ENCODE measurements around the gene PLP2. TPM values are rescaled to one million over a fixed set of nuclear protein-coding genes. Genes with fewer than 3 reads are reported as not detected.

The PLP2 gene
- polyA plus RNA-seq, 1 experiment, result 225 TPM

- TF ChIP-seq, protein P1, sequence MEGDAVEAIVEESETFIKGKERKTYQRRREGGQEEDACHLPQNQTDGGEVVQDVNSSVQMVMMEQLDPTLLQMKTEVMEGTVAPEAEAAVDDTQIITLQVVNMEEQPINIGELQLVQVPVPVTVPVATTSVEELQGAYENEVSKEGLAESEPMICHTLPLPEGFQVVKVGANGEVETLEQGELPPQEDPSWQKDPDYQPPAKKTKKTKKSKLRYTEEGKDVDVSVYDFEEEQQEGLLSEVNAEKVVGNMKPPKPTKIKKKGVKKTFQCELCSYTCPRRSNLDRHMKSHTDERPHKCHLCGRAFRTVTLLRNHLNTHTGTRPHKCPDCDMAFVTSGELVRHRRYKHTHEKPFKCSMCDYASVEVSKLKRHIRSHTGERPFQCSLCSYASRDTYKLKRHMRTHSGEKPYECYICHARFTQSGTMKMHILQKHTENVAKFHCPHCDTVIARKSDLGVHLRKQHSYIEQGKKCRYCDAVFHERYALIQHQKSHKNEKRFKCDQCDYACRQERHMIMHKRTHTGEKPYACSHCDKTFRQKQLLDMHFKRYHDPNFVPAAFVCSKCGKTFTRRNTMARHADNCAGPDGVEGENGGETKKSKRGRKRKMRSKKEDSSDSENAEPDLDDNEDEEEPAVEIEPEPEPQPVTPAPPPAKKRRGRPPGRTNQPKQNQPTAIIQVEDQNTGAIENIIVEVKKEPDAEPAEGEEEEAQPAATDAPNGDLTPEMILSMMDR (IDR thresholded peaks at IDR 0.05; ENCODE audit: insufficient read depth, low read depth, low read length), result no peak
- POLR2A ChIA-PET, result no interaction called here
- DNase-seq (ENCODE audit: low read depth), result no peak
- CTCF ChIA-PET, result no interaction called here
- Histone ChIP-seq H3K27me3 (ENCODE audit: control insufficient read depth, insufficient read depth, low read length) (no peaks in the 10 kb centered on the region), H3K36me3 (ENCODE audit: control insufficient read depth, insufficient read depth, low read length) (peaks cover 7% of the 10 kb centered on the region), H3K4me3 (ENCODE audit: low read depth, low read length) (no peak overlapping the region)
Observed at GRCh38 chrX:49174723-49175122, 3.0 kb downstream of the PLP2 start.

DNA sequence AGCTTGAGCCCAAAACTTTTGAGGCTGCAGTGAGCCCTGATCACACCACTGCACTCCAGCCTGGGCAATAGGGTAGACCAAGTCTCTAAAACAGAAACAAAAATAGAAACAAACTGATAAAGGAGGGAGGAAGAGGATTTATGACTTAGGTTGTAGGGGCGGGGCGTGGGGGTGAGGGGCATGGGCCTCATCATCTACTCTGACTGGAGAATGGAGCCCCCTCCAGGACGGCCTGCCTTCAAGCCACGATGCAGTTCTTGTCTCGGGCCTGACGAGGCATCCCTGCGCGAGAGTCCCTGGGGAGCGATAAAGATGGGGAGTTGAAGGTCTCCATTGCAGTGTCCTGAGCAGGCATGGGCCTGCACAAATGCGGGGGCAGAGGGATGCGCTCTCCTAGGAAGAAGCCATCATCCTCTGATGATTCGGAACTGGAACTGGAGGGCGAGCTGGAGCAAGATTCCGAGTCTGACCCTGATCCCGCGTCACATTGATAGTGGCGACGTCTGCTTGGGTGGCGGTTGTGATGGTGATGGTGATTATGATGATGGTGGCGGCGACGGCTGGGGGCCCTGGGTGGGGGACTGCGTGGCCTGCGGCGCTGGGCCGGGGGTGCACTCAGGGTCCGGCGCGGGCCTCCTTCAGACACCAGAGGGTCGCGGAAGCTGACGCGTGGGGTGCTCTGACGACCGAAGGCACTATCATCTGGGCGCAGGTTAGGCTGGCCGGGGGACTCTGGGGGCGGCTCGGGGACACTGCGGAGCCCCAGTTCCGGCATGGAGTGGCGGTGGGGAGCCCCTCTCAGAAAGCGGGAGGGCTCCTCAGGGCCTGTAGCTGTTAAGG, 4.0 kb downstream of the PLP2 start:
- TF ChIP-seq, protein P1 (IDR thresholded peaks at IDR 0.05; ENCODE audit: insufficient read depth, low read depth, low read length), result no peak

DNA sequence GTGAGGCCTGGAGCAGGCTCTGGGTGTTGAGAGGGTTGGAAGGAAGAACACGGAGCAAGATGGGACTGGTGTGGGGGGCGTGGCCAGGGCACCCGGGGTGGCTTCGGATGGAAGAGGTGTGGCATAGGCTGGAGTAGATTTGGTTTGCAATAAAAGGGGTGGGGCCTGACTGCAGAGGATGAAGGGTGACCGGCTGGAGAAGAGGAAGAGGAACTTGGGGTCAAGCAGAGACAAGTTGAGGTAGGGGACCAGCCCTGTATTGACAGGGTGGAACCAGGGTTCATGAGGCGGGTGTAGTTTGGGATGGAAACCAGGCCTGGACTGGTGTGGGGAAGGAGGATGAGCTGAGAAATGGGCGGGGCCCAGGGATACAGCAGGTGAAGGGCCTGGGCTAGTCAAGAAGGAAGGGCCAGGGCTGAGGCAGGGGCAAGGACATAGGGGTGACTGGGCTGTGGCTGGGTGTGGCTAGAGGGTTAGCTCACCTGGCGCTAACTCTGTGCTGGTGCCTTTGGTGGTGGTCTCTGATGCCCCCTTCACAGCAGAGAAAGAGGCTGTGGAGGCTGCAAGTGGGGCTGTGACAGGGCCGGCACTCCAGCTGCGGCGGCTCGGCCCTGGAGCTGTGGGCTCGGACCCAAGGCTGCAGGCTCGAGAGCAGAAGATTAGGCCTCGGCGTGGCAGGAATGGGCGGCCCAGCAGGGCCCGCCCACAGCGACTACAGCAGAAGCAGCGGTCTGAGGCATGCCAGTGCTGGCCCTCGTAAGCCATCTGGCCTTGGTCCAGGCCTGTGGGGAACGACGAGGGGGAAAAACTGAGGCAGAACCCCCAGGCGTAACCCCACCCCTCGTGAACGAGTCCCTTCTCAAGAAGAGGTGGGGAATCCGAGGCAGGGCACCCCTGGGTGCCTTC, 5.0 kb downstream of the PLP2 start:
- Histone ChIP-seq H3K4me3 (ENCODE audit: low read depth, low read length) (no peak overlapping the region), H3K36me3 (ENCODE audit: control insufficient read depth, insufficient read depth, low read length) (peaks cover 8% of the 10 kb centered on the region), H3K27me3 (ENCODE audit: control insufficient read depth, insufficient read depth, low read length) (no peaks in the 10 kb centered on the region)
- TF ChIP-seq, protein P1 (IDR thresholded peaks at IDR 0.05; ENCODE audit: insufficient read depth, low read depth, low read length), result no peak
- no peak for DNase-seq (ENCODE audit: low read depth)
- ChIA-PET POLR2A (no interaction called here), CTCF (no interaction called here)

More for the DNA sequence above, 4.0 kb downstream of the PLP2 start:
- ChIA-PET POLR2A (no interaction called here), CTCF (no interaction called here)
- DNase-seq (ENCODE audit: low read depth), result no peak
- no peak overlapping the region for H3K4me3 ChIP-seq (ENCODE audit: low read depth, low read length)
- H3K27me3 ChIP-seq (ENCODE audit: control insufficient read depth, insufficient read depth, low read length), result no peaks in the 10 kb centered on the region
- H3K36me3 ChIP-seq (ENCODE audit: control insufficient read depth, insufficient read depth, low read length), result peaks cover 8% of the 10 kb centered on the region

DNA sequence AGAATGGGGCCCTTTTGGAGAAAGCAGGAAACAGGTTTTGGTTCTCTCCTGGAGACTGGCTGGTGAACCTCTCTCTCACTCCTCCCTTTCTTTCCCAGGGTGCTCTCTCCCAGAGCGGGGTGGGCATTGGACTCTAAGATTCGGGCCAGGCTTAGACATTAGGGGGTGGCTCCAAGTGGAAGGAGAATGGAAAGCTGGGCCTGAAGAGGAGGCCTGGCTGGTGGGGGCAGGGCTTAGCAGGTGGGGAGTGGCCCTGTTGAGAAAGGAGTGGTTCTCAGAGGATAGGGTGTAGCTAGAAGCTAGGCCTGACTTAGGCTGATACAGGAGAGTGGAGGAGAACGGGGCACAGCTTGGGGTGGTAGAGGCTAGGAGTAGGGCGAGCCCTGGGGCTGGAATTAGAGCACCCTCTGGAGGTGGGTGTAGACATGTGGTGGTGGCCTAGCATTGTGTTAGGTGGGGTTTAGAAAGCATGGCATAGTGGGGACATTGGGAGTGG, 5.7 kb downstream of the PLP2 start:
- ChIA-PET POLR2A (no interaction called here), CTCF (interaction anchor here (0.5 kb wide), 1 partner anchor 14 kb away, joined by 4 read pairs; no protein-coding TSS in a partner anchor)
- no peak for DNase-seq (ENCODE audit: low read depth)
- no peak overlapping the region for H3K4me3 ChIP-seq (ENCODE audit: low read depth, low read length)
- TF ChIP-seq, protein P1 (IDR thresholded peaks at IDR 0.05; ENCODE audit: insufficient read depth, low read depth, low read length), result no peak
- no peaks in the 10 kb centered on the region for H3K27me3 ChIP-seq (ENCODE audit: control insufficient read depth, insufficient read depth, low read length)
- peaks cover 8% of the 10 kb centered on the region for H3K36me3 ChIP-seq (ENCODE audit: control insufficient read depth, insufficient read depth, low read length)
